Sciatic nerve (tissue), 2 donors: ENCODE measurements around the gene DENND2D. TPM values are rescaled to one million over a fixed set of nuclear protein-coding genes. Genes with fewer than 3 reads are reported as not detected.
A peak's percentile ranks its signal among the peaks of the same experiment; 100 is the strongest.
"Not testable (repeated sequence)": the region's sequence is repeated elsewhere in the genome, so short reads cannot be mapped to it uniquely, and the experiment has no call there.

Source experiments
- ATAC-seq: fragments of 200-7000 bp; cut with Tn5 transposase; one replicate; pipeline ENCODE4 v1.9.1; 2020; ENCODE audit warnings: mild to moderate bottlenecking, moderate library complexity
- DNase-seq: peaks from one replicate; pipeline ENCODE4 v3.0.0-alpha.2; 2020; ENCODE audit warnings: low spot score
- intact Hi-C: fragments of 100-400 bp; cut with DNase I; formaldehyde crosslinking; loops from one replicate; pipeline ENCODE4 v1.14.2; 2022
- total RNA-seq: library from RNA; stranded (reverse); fragmentation: NEBNext Ultra II Directional; extraction: Animal tissue kit (Norgen Biotek cat#: 25700); gene quantifications from one replicate; pipeline ENCODE4 v1.2.1, GENCODE V29; 2021
- donor health status: DM: no; HTN: no; CAD: no.
- donor health status: DM: no; HTN: no; CAD: no.

Gene DENND2D
- total RNA-seq, 1 donor from 2014 or later: 14.6 TPM

GRCh38 chr1:111223126-111223685 is 22.8 kb upstream of the DENND2D start:
- ATAC-seq (no peak), DNase-seq (no peak)
- intact Hi-C loops: loop anchor here (5.0 kb wide), 1 partner anchor 179 kb away; no protein-coding TSS in a partner anchor

- intact Hi-C loops: loop anchor here (5.0 kb wide), 1 partner anchor 180 kb away; no protein-coding TSS in a partner anchor
- DNase-seq: peak; percentile 79
- peak; percentile 84 for ATAC-seq
These were observed 22.1 kb upstream of the DENND2D start for GRCh38 chr1:111222308-111223125.

- intact Hi-C loops: loop anchor here (5.0 kb wide), 1 partner anchor 181 kb away; no protein-coding TSS in a partner anchor
- DNase-seq (no peak), ATAC-seq (no peak)
These were observed 21.3 kb upstream of the DENND2D start for GRCh38 chr1:111221633-111222291.

- DNase-seq (no peak), ATAC-seq (no peak)
- intact Hi-C loops: loop anchor here (5.0 kb wide), 1 partner anchor 181 kb away; no protein-coding TSS in a partner anchor
These were observed 20.8 kb upstream of the DENND2D start for GRCh38 chr1:111221276-111221632.

GRCh38 chr1:111220302-111220890 is 19.9 kb upstream of the DENND2D start:
- ATAC-seq (no peak), DNase-seq (no peak)
- intact Hi-C loops: loop anchor here (5.0 kb wide), 1 partner anchor 182 kb away; no protein-coding TSS in a partner anchor

- intact Hi-C loops: loop anchor here (5.0 kb wide), 1 partner anchor 183 kb away; no protein-coding TSS in a partner anchor
- ATAC-seq: no peak
- DNase-seq: no peak
These were observed 19.3 kb upstream of the DENND2D start for GRCh38 chr1:111219557-111220286.

- intact Hi-C loops: no loop called here
- DNase-seq (no peak), ATAC-seq (no peak)
These were observed 18.5 kb upstream of the DENND2D start for GRCh38 chr1:111218701-111219556.

GRCh38 chr1:111217183-111217910 is 16.9 kb upstream of the DENND2D start:
- intact Hi-C loops: no loop called here
- DNase-seq: no peak
- no peak for ATAC-seq

GRCh38 chr1:111216751-111217150 is 16.3 kb upstream of the DENND2D start:
- ATAC-seq (no peak), DNase-seq (no peak)
- intact Hi-C loops: no loop called here

GRCh38 chr1:111215285-111215684 is 14.8 kb upstream of the DENND2D start:
- ATAC-seq, DNase-seq, intact Hi-C loops: not testable (repeated sequence)

GRCh38 chr1:111214884-111215283 is 14.4 kb upstream of the DENND2D start:
- ATAC-seq (no peak), DNase-seq (no peak)
- intact Hi-C loops: no loop called here

GRCh38 chr1:111214074-111214801 is 13.8 kb upstream of the DENND2D start:
- intact Hi-C loops: no loop called here
- DNase-seq: no peak
- no peak for ATAC-seq

GRCh38 chr1:111213412-111213811 is 13.0 kb upstream of the DENND2D start:
- intact Hi-C loops: no loop called here
- DNase-seq: no peak
- no peak for ATAC-seq

GRCh38 chr1:111212634-111213335 is 12.3 kb upstream of the DENND2D start:
- intact Hi-C loops: no loop called here
- ATAC-seq (no peak), DNase-seq (no peak)

- no peak for ATAC-seq
- intact Hi-C loops: no loop called here
- DNase-seq: no peak
These were observed 11.5 kb upstream of the DENND2D start for GRCh38 chr1:111211921-111212320.

- intact Hi-C loops: no loop called here
- no peak for DNase-seq
- no peak for ATAC-seq
These were observed 9.2 kb upstream of the DENND2D start for GRCh38 chr1:111209622-111210021.
